K562 (cell line): ENCODE results near the gene RANGAP1. TPM values are rescaled to one million over a fixed set of nuclear protein-coding genes. Genes with fewer than 3 reads are reported as not detected.

Experiments used
- ATAC-seq: fragments of 200-7000 bp; cut with Tn5 transposase; 3 replicates; pipeline ENCODE4 v1.9.1; 2020; ENCODE audit warnings: moderate library complexity
- BruUV-seq: library from RNA; stranded (reverse); fragments of 400-500 nt; replicated peaks from 2 replicates; lab custom pipeline; 2021; lab: Mats Ljungman, UMichigan
- CTCF ChIA-PET: fragments of 300-600 bp; formaldehyde crosslinking; extraction: SDS; loops from one replicate; lab custom pipeline; 2021; ENCODE audit warnings: low intra/inter-chr PET ratio; lab: Yijun Ruan, JAX
- POLR2A ChIA-PET: fragments of 300-600, 350-650 bp; sonication (Branson Sonifier 250); formaldehyde crosslinking; extraction: SDS; loops from one replicate; lab custom pipeline; 2021; ENCODE audit warnings: antibody characterized with exemption, inconsistent platforms; lab: Yijun Ruan, JAX
- DNase-seq, 4 experiments: peaks; one replicate each; pipeline versions ENCODE4 v3.0.0 to v3.0.0-alpha.2; 2011 to 2018; ENCODE audit warnings: low spot score in 3 of 4, mixed read lengths in 3 of 4; ENCODE audit errors: extremely low read depth in 1 of 4
- FAIRE-seq: peaks from 2 replicates; lab custom pipeline; 2011; peaks lifted over from hg19 to GRCh38; lab: Jason Lieb, UNC
- H2AFZ ChIP-seq: 2 replicates; pipeline ENCODE4 v1.6.0; 2011; ENCODE audit warnings: low read depth, low read length, control low read depth, inconsistent platforms
- H3K27ac ChIP-seq: fragments of 200-600 bp; 3 replicates; pipeline ENCODE4 v1.8.0; 2011; ENCODE audit warnings: low read depth, mild to moderate bottlenecking, control low read depth, inconsistent platforms, low read length, moderate library complexity, mixed read lengths; ENCODE audit errors: extremely low read depth
- H3K27me3 ChIP-seq, 2 experiments: fragments of 300-600 bp in 1 of 2; 2 replicates in 1 of 2; 3 replicates in 1 of 2; pipeline versions ENCODE4 v1.6.0 to v1.8.0; 2011; ENCODE audit warnings: inconsistent platforms in 2 of 2, low read length in 2 of 2, mild to moderate bottlenecking in 1 of 2, mixed read lengths in 1 of 2, moderate library complexity in 1 of 2; ENCODE audit not compliant: control insufficient read depth in 2 of 2, insufficient read depth in 2 of 2
- H3K36me3 ChIP-seq: fragments of 300-600 bp; 3 replicates; pipeline ENCODE4 v1.8.0; 2011; ENCODE audit warnings: mild to moderate bottlenecking, low read length, inconsistent platforms; ENCODE audit not compliant: control insufficient read depth, insufficient read depth
- H3K4me1 ChIP-seq, 2 experiments: fragments of 200-600 bp in 1 of 2; replicated peaks in 1 of 2; 2 replicates in 1 of 2; 3 replicates in 1 of 2; pipeline versions ENCODE4 v1.5.1 to v1.8.0; 2011; ENCODE audit warnings: inconsistent platforms in 2 of 2, low read length in 2 of 2, mild to moderate bottlenecking in 1 of 2, mixed read lengths in 1 of 2, moderate library complexity in 1 of 2; ENCODE audit not compliant: control insufficient read depth in 2 of 2, insufficient read depth in 2 of 2
- H3K4me2 ChIP-seq: 2 replicates; pipeline ENCODE4 v1.6.1; 2011; ENCODE audit warnings: low read length, control low read depth, inconsistent platforms, mixed read lengths; ENCODE audit not compliant: insufficient read depth
- H3K4me3 ChIP-seq: fragments of 200-600 bp; sonication (generic), shearing (Covaris generic); 2 replicates; pipeline ENCODE4 v1.5.1; 2016; ENCODE audit warnings: control low read depth, inconsistent platforms
- H3K79me2 ChIP-seq: fragments of 200-600 bp; 3 replicates; pipeline ENCODE4 v1.8.0; 2011; ENCODE audit warnings: low read length, inconsistent platforms; ENCODE audit not compliant: control insufficient read depth, insufficient read depth
- H3K9ac ChIP-seq, 2 experiments: 2 replicates each; pipeline versions ENCODE4 v1.6.0 to v1.6.1; 2011; ENCODE audit warnings: low read depth in 2 of 2, low read length in 2 of 2, control low read depth in 1 of 2, inconsistent platforms in 1 of 2, mild to moderate bottlenecking in 1 of 2, mixed read lengths in 1 of 2; ENCODE audit not compliant: insufficient read depth in 1 of 2
- H3K9me1 ChIP-seq: one replicate; pipeline ENCODE4 v1.6.0; 2011; ENCODE audit warnings: inconsistent platforms, mild to moderate bottlenecking, low read length, moderate library complexity; ENCODE audit not compliant: control insufficient read depth, insufficient read depth
- H3K9me3 ChIP-seq: replicated peaks from 2 replicates; pipeline ENCODE4 v1.5.1; 2011; ENCODE audit warnings: low read depth, low read length, inconsistent platforms; ENCODE audit not compliant: control insufficient read depth, insufficient read depth
- H4K20me1 ChIP-seq: replicated peaks from 2 replicates; pipeline ENCODE4 v1.6.1; 2011; ENCODE audit warnings: low read length, inconsistent platforms, mixed read lengths; ENCODE audit not compliant: control insufficient read depth, insufficient read depth
- FOSL1 ChIP-seq: fragments of 200-800 bp; sonication (Bioruptor generic); conservative IDR thresholded peaks from 2 replicates; pipeline ENCODE4 v1.6.1; 2016; ENCODE audit warnings: missing genetic modification characterization, missing compliant biosample characterization
- FOXA3 ChIP-seq, 2 experiments: fragments of 450-650 bp in 1 of 2; sonication (generic) in 1 of 2; formaldehyde crosslinking; IDR thresholded peaks in 1 of 2; conservative IDR thresholded peaks in 1 of 2; 2 replicates each; pipeline versions ENCODE4 v1.4.0 to v1.8.0; 2020 to 2022; ENCODE audit warnings: mild to moderate bottlenecking in 2 of 2, missing genetic modification reagents in 1 of 2
- ILK ChIP-seq: fragments of 450-650 bp; IDR thresholded peaks from 2 replicates; pipeline ENCODE4 v1.6.1; 2016; ENCODE audit warnings: missing genetic modification characterization, low read depth, mild to moderate bottlenecking, missing compliant biosample characterization, moderate library complexity, borderline replicate concordance
- MAZ ChIP-seq, 2 experiments: fragments of 450-650 bp in 1 of 2; sonication (generic) in 1 of 2; formaldehyde crosslinking; IDR thresholded peaks in 1 of 2; conservative IDR thresholded peaks in 1 of 2; 2 replicates each; pipeline versions ENCODE4 v1.4.0 to v1.5.0; 2020; ENCODE audit warnings: mild to moderate bottlenecking in 1 of 2, missing genetic modification reagents in 1 of 2
- PHF8 ChIP-seq: fragments of 200-600 bp; sonication (generic); IDR thresholded peaks from 2 replicates; pipeline ENCODE4 v1.6.1; 2012; ENCODE audit warnings: mixed run types, mild to moderate bottlenecking, inconsistent platforms, low read length, moderate library complexity, borderline replicate concordance
- RNF219 ChIP-seq: fragments of 250-450 bp; sonication (Bioruptor Pico); IDR thresholded peaks from 2 replicates; pipeline ENCODE4 v1.5.0; 2022; ENCODE audit warnings: mild to moderate bottlenecking
- SNIP1 ChIP-seq: fragments of 450-650 bp; IDR thresholded peaks from 2 replicates; pipeline ENCODE4 v1.7.1; 2017; ENCODE audit warnings: low read depth, mild to moderate bottlenecking
- TEAD2 ChIP-seq: fragments of 450-650 bp; IDR thresholded peaks from 2 replicates; pipeline ENCODE4 v1.6.1; 2016; ENCODE audit warnings: missing genetic modification characterization, control low read depth, missing compliant biosample characterization
- VEZF1 ChIP-seq: fragments of 200-800 bp; sonication (Bioruptor generic); IDR thresholded peaks from 2 replicates; pipeline ENCODE4 v1.6.1; 2017; ENCODE audit warnings: missing genetic modification characterization, missing compliant biosample characterization
- ZBTB11 ChIP-seq, 3 experiments: fragments of 200-800 bp in 1 of 3; fragments of 250-450 bp in 1 of 3; fragments of 450-650 bp in 1 of 3; sonication (Bioruptor Pico) in 1 of 3; sonication (Bioruptor generic) in 1 of 3; formaldehyde crosslinking in 1 of 3; IDR thresholded peaks; 2 replicates each; pipeline versions ENCODE4 v1.6.1 to v1.8.0; 2016 to 2022; ENCODE audit warnings: mild to moderate bottlenecking in 2 of 3, missing genetic modification characterization in 2 of 3, missing compliant biosample characterization in 1 of 3, moderate library complexity in 1 of 3
- ZNF76 ChIP-seq: fragments of 250-450 bp; sonication (Bioruptor Pico); IDR thresholded peaks from 2 replicates; pipeline ENCODE4 v1.4.0; 2020; ENCODE audit warnings: mild to moderate bottlenecking, moderate library complexity, borderline replicate concordance
- ZNF77 ChIP-seq: fragments of 250-450 bp; sonication (Bioruptor Pico); IDR thresholded peaks from 2 replicates; pipeline ENCODE4 v1.5.0; 2020
- WGBS: fragments of 100-300 bp; shearing (Covaris generic); methylation state at CpG from one replicate; pipeline ENCODE4 v1.1.6; 2016; ENCODE audit warnings: low coverage, mixed read lengths; ENCODE audit not compliant: insufficient coverage; ENCODE audit errors: missing lambda C conversion rate; 5-methylcytosine and 5-hydroxymethylcytosine counted together
- in situ Hi-C: fragments of 300-500 bp; cut with MboI; formaldehyde crosslinking; loops from 4 replicates; pipeline ENCODE4 v1.15.0; 2018; ENCODE audit warnings: inconsistent platforms, mixed read lengths
- intact Hi-C: fragments of 100-400 bp; cut with micrococcal nuclease; formaldehyde crosslinking; loops from 2 replicates; pipeline ENCODE4 v1.14.2; 2022
- polyA plus RNA-seq, 8 experiments: library from polyadenylated mRNA; depleted of rRNA in 4 of 8; stranded (reverse) in 5 of 8; unstranded in 3 of 8; fragments of >200 nt; fragmentation: Nextera tagmentation in 2 of 8; fragmentation: Illumina TruSeq in 1 of 8; extraction: Ambion mirVana in 2 of 8; extraction: Trizol in 1 of 8; gene quantifications; 2 replicates each; pipeline versions ENCODE4 v1.2.1 to v1.2.3, GENCODE V29; 2011 to 2014; ENCODE audit warnings: inconsistent platforms in 1 of 8, missing spikeins in 1 of 8
- total RNA-seq, 7 experiments: library from RNA; depleted of rRNA in 6 of 7; stranded (reverse); fragments of >200 nt in 6 of 7; fragmentation: Illumina TruSeq in 2 of 7; extraction: Trizol in 2 of 7; gene quantifications; 2 replicates each; pipeline versions ENCODE4 v1.2.1 to v1.2.3, GENCODE V29; 2011 to 2021; ENCODE audit warnings: low replicate concordance in 1 of 7

The RANGAP1 gene
- total and polyA plus RNA-seq, 9 of the 15 experiments (the other 6 are each of a cell fraction or from before 2014, with no cell fraction given) = 2.1 to 104 (median 50.6) TPM

DNA sequence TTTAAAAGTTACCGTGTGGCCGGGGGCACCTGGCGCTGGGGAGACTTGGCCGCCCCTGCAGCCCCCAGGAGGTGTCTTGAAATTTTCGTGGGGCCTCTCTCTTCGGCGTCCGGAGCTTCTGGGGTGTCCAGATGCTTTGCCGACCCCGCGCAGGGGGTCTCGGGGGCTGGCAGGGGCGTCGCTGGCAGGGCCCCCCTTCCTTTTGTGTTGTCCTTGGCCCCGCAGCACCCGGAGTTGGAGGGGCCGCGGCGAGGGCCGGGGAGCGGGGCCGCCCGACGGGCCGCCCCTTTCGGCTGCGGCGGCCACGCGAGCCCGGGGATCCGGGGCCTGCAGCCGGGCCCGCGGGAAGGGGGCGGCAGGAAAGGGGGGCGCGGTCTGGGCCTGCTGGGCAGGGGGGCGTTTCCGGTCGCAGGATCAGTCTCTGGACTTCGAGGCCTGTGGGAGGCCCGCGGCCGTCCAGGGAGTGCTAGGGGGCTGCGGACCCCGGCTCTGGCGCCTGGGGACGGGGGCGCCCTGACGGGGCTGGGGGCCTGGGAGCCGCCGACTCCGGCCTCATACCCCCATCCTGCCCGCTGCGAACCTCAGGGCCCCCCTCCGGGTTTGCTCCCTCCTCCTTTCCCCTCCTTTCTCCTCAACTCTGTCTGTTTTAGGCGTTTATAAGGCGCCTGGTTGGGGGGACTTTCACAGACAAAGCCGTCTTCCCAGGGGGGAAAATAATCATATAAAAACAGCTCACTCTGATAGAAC is 16.2 kb upstream of the RANGAP1 start:
- Histone ChIP-seq H3K27me3 (no peaks in the 10 kb centered on the region), H3K4me3 (peak overlapping the region; percentile 90), H2AFZ (no peak overlapping the region; the same call in 1 of the 2 replicates), H3K79me2 (peaks cover 63% of the 10 kb centered on the region), H4K20me1 (no peaks in the 10 kb centered on the region), H3K27ac (peak overlapping the region; percentile 92), H3K9me3 (no peaks in the 10 kb centered on the region), H3K36me3 (peaks cover 16% of the 10 kb centered on the region; the same call in 2 of the 3 replicates), H3K4me1 (peaks cover 9 to 11% of the 10 kb centered on the region in 2 experiments; a peak in 4 of 5 replicates), H3K4me2 (peak overlapping the region; percentile 83), H3K9ac (peak overlapping the region; percentile 95 to 98), H3K9me1 (no peaks in the 10 kb centered on the region)
- in situ Hi-C loops (no loop called here), intact Hi-C loops (loop anchor here (10.0 kb wide), 1 partner anchor 377 kb away; no protein-coding TSS in a partner anchor)
- FAIRE-seq (no peak), ATAC-seq (peak; percentile 4; the same call in 2 of the 3 replicates), DNase-seq (peak in 3 of 4 experiments; percentile 46 to 62 (median 61))
- ChIA-PET POLR2A (interaction anchor here (0.6 to 2.4 kb wide), 3 partner anchors 13 to 52 kb away, joined by 3 to 11 read pairs (median 8); partner anchors contain the start of gene RANGAP1), CTCF (no interaction called here)
- WGBS = 0% methylated on average over 1 of the region's 60 CpGs
- no TSS peak for BruUV-seq
- TF ChIP-seq VEZF1 (peak; percentile 24; the same call in 1 of the 2 replicates), ZNF77 (no peak), PHF8 (peak; percentile 65; the same call in 1 of the 2 replicates), ZBTB11 (CRISPR knock-in tag; IDR thresholded peaks at IDR 0.05) (no peak), FOXA3 (CRISPR knock-in tag; conservative IDR thresholded peaks at IDR 0.05 in 1 of 2, IDR thresholded peaks at IDR 0.05 in 1 of 2) (no peak), SNIP1 (no peak), ZNF76 (CRISPR knock-in tag) (no peak), MAZ (CRISPR knock-in tag; conservative IDR thresholded peaks at IDR 0.05 in 1 of 2, IDR thresholded peaks at IDR 0.05 in 1 of 2) (0 out of 4 replicates have a peak, but pooled peaks have one; percentile 9 to 14), TEAD2 (tag) (no peak), FOSL1 (tag) (no peak), RNF219 (CRISPR knock-in tag) (no peak), ILK (tag) (no peak)
